PC-9 (cell line): Measurements from ENCODE around the gene SMIM38.

ENCODE experiments used
- CTCF ChIP-seq: fragments of 200-600 bp; sonication (generic); conservative IDR thresholded peaks from 2 replicates; pipeline ENCODE4 v1.6.1; 2017; ENCODE audit warnings: mixed run types, antibody characterized with exemption, mild to moderate bottlenecking, moderate library complexity
- EZH2 ChIP-seq: fragments of 200-600 bp; sonication (generic); IDR thresholded peaks from 2 replicates; pipeline ENCODE4 v1.8.0; 2017; ENCODE audit warnings: antibody characterized with exemption, low read depth

GRCh38 chr11:69110451-69110850, 45.3 kb upstream of the SMIM38 start:
- no peak for TF ChIP-seq CTCF
- TF ChIP-seq EZH2, result no peak
